Adipocyte (in vitro differentiated cells): ENCODE data around the gene CPSF3.

Experiments used
- DNase-seq: peaks from one replicate; pipeline ENCODE4 v3.0.0-alpha.2; 2015; ENCODE audit warnings: low read depth
- H3K27me3 ChIP-seq: replicated peaks from 2 replicates; pipeline ENCODE4 v1.7.0; 2013; ENCODE audit warnings: mild to moderate bottlenecking, low read length, moderate library complexity; ENCODE audit not compliant: control insufficient read depth, insufficient read depth
- H3K36me3 ChIP-seq: 2 replicates; pipeline ENCODE4 v1.7.0; 2013; ENCODE audit warnings: low read length, mild to moderate bottlenecking, moderate library complexity; ENCODE audit not compliant: control insufficient read depth, insufficient read depth, severe bottlenecking
- H3K4me1 ChIP-seq: 2 replicates; pipeline ENCODE4 v1.7.0; 2013; ENCODE audit warnings: mild to moderate bottlenecking, low read length, moderate library complexity; ENCODE audit not compliant: control insufficient read depth, insufficient read depth
- H3K4me3 ChIP-seq: 2 replicates; pipeline ENCODE4 v1.7.0; 2013; ENCODE audit warnings: mild to moderate bottlenecking, low read length, moderate library complexity
- H3K9ac ChIP-seq: 2 replicates; pipeline ENCODE4 v1.7.0; 2013; ENCODE audit warnings: mild to moderate bottlenecking, low read length, moderate library complexity
- H3K9me3 ChIP-seq: 2 replicates; pipeline ENCODE4 v1.7.0; 2013; ENCODE audit warnings: mild to moderate bottlenecking, low read length, moderate library complexity; ENCODE audit not compliant: control insufficient read depth

The CPSF3 gene

GRCh38 chr2:9424447-9425164, 1.2 kb downstream of the CPSF3 start:
- Histone ChIP-seq H3K9ac (peak overlapping the region; percentile 98), H3K4me3 (peak overlapping the region; percentile 99), H3K27me3 (no peaks in the 10 kb centered on the region), H3K36me3 (peaks cover 3% of the 10 kb centered on the region), H3K9me3 (no peaks in the 10 kb centered on the region), H3K4me1 (peaks cover 42% of the 10 kb centered on the region)
- no peak for DNase-seq

- Histone ChIP-seq H3K9ac (no peak overlapping the region), H3K4me3 (no peak overlapping the region), H3K9me3 (no peaks in the 10 kb centered on the region), H3K4me1 (peaks cover 39% of the 10 kb centered on the region), H3K27me3 (no peaks in the 10 kb centered on the region), H3K36me3 (peaks cover 45% of the 10 kb centered on the region)
- DNase-seq = no peak
Measured at GRCh38 chr2:9428965-9429577, 5.6 kb downstream of the CPSF3 start.

DNA sequence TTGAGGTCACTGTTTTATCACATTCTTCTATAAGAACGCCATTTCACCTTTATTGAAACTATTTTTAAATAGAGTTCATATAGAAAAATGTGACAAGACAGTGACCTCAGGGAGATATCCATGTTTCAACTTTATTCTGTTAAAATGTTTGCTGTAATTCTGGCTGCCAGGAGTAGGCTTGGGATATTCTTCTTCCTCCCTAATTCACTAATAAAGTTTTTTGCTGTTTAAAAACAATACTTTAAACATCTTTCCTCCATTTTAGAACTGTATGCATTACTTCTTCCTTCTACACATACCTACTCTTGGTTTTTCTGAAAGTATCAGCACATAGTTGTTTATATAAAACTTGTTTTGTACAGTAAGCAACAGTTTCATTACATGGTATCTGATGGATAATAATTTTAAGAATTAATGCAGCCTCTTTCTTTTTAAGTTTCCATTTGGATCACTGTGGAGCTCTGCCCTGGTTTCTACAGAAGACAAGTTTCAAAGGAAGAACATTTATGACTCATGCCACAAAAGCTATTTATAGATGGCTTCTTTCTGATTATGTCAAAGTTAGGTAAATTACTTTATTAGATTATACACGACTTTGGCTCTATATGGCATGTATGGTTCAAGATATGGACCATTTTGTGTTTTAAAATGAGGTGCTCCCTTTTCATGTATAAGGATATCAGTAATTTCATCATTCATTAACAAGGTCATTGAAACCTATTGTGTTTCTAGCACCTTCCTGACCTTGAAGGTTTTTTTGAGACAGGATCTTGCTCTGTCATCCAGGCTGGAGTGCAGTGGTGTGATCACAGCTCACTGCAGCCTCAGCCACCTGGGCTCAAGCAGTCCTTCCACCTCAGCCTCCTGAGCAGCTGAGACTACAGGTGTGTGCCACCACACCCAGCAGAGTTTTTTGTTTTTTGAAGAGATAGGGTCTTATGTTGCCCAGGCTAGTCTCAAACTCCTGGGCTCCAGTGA, 7.2 kb downstream of the CPSF3 start:
- Histone ChIP-seq H3K27me3 (no peaks in the 10 kb centered on the region), H3K9ac (no peak overlapping the region), H3K36me3 (peaks cover 52% of the 10 kb centered on the region), H3K9me3 (no peaks in the 10 kb centered on the region), H3K4me1 (peaks cover 30% of the 10 kb centered on the region), H3K4me3 (no peak overlapping the region)
- peak; percentile 59 for DNase-seq

- peaks cover 21% of the 10 kb centered on the region for H3K4me1 ChIP-seq
- H3K9me3 ChIP-seq = no peaks in the 10 kb centered on the region
- no peaks in the 10 kb centered on the region for H3K27me3 ChIP-seq
- H3K4me3 ChIP-seq = no peak overlapping the region
- peaks cover 77% of the 10 kb centered on the region for H3K36me3 ChIP-seq
- H3K9ac ChIP-seq = no peak overlapping the region
- DNase-seq = no peak
Measured at GRCh38 chr2:9434489-9434888, 11.0 kb downstream of the CPSF3 start.

GRCh38 chr2:9439536-9439935, 16.1 kb downstream of the CPSF3 start:
- Histone ChIP-seq H3K9ac (peak overlapping the region; percentile 49), H3K4me3 (peak overlapping the region; percentile 30), H3K36me3 (peaks cover 71% of the 10 kb centered on the region), H3K9me3 (no peaks in the 10 kb centered on the region), H3K27me3 (no peaks in the 10 kb centered on the region), H3K4me1 (peaks cover 17% of the 10 kb centered on the region)
- peak; percentile 21 for DNase-seq

- Histone ChIP-seq H3K4me3 (peak overlapping the region; percentile 30), H3K4me1 (peaks cover 16% of the 10 kb centered on the region), H3K36me3 (peaks cover 74% of the 10 kb centered on the region), H3K9me3 (no peaks in the 10 kb centered on the region), H3K27me3 (no peaks in the 10 kb centered on the region), H3K9ac (peak overlapping the region; percentile 49)
- peak; percentile 83 for DNase-seq
Measured at GRCh38 chr2:9440058-9440727, 16.7 kb downstream of the CPSF3 start.

DNA sequence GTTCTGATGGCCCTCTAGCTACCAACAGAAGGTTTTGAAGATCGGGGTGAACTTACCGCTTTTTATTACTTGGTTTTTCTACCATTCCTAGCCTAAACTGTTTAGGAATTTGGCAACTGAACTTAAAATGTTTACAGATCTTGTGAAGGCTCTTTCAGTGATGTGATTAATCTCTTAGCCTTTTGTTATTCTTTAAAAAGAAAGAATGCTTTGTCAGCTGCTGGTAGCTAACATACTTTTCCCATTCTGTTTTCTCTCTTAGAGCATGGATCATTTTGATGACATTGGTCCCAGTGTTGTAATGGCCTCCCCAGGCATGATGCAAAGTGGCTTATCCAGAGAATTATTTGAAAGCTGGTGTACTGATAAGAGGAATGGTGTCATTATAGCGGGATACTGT, 18.1 kb downstream of the CPSF3 start:
- peak; percentile 42 for DNase-seq

GRCh38 chr2:9443526-9443925, 20.1 kb downstream of the CPSF3 start:
- Histone ChIP-seq H3K36me3 (peaks cover 75% of the 10 kb centered on the region), H3K4me1 (peaks cover 16% of the 10 kb centered on the region)

More for the DNA sequence above, 18.1 kb downstream of the CPSF3 start:
- Histone ChIP-seq H3K27me3 (no peaks in the 10 kb centered on the region), H3K4me1 (peaks cover 16% of the 10 kb centered on the region), H3K36me3 (peaks cover 77% of the 10 kb centered on the region), H3K4me3 (no peak overlapping the region), H3K9ac (no peak overlapping the region), H3K9me3 (no peaks in the 10 kb centered on the region)

DNA sequence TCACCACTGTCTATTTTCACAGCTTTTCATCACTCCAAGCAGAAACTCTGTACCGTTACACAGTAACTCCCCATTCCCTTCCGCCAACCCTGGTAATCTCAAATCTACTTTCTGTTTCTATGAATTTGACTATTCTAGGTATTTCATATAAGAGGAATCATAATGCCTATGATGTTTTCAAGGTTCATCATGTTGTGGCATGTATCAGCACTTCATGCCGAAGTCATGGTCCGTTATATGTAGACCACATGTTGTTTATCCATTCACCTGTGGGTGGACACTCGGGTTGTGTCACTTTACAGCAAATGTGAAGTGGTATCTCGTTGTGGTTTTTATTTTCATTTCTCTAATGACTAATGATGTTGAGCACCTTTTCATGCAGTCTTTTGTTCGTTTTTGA, 21.6 kb downstream of the CPSF3 start:
- Histone ChIP-seq H3K4me1 (peaks cover 10% of the 10 kb centered on the region), H3K4me3 (no peak overlapping the region), H3K27me3 (no peaks in the 10 kb centered on the region), H3K9me3 (no peaks in the 10 kb centered on the region), H3K36me3 (peaks cover 78% of the 10 kb centered on the region), H3K9ac (no peak overlapping the region)
- DNase-seq = no peak

More at GRCh38 chr2:9443526-9443925, 20.1 kb downstream of the CPSF3 start:
- H3K9ac ChIP-seq = no peak overlapping the region
- H3K4me3 ChIP-seq = no peak overlapping the region
- DNase-seq = no peak
- H3K9me3 ChIP-seq = no peaks in the 10 kb centered on the region
- H3K27me3 ChIP-seq = no peaks in the 10 kb centered on the region

GRCh38 chr2:9451231-9451630, 27.8 kb downstream of the CPSF3 start:
- Histone ChIP-seq H3K27me3 (no peaks in the 10 kb centered on the region), H3K36me3 (peaks cover 66% of the 10 kb centered on the region), H3K9me3 (no peaks in the 10 kb centered on the region), H3K4me1 (no peaks in the 10 kb centered on the region), H3K4me3 (no peak overlapping the region), H3K9ac (no peak overlapping the region)
- no peak for DNase-seq
